OCI-LY7 (cell line): Measurements from ENCODE around the gene SRXN1.

Source experiments
- CTCF ChIP-seq: fragments of 200-600 bp; sonication (generic); conservative IDR thresholded peaks from 2 replicates; pipeline ENCODE4 v1.5.1; 2014; ENCODE audit warnings: mild to moderate bottlenecking, antibody characterized with exemption, low read length, moderate library complexity, mixed read lengths
- EZH2phosphoT487 ChIP-seq: fragments of 200-600 bp; sonication (generic); IDR thresholded peaks from 2 replicates; pipeline ENCODE4 v1.6.1; 2018; ENCODE audit warnings: low read depth, borderline replicate concordance, mild to moderate bottlenecking, mixed run types, antibody characterized with exemption, low read length, moderate library complexity, mixed read lengths

- TF ChIP-seq CTCF: no peak
- TF ChIP-seq EZH2phosphoT487: no peak
Observed at GRCh38 chr20:620246-620645, 32.8 kb downstream of the SRXN1 start.
